Prostate gland (tissue), 2 donors: ENCODE measurements around the gene PRAMEF2.
"Not testable (repeated sequence)": the region's sequence is repeated elsewhere in the genome, so short reads cannot be mapped to it uniquely, and the experiment has no call there.

Experiments
- CTCF ChIP-seq, 4 experiments: fragments of 200-600 bp in 2 of 4; fragments of 450-650 bp in 2 of 4; sonication (generic) in 2 of 4; IDR thresholded peaks; 1 replicate in 3 of 4; 2 replicates in 1 of 4; pipeline ENCODE4 v1.5.1; 2016 to 2019; ENCODE audit warnings: antibody characterized with exemption in 4 of 4, mild to moderate bottlenecking in 2 of 4, moderate library complexity in 2 of 4
- POLR2AphosphoS5 ChIP-seq: sonication (generic); formaldehyde crosslinking; IDR thresholded peaks from one replicate; pipeline ENCODE4 v1.6.1; 2017; ENCODE audit warnings: antibody characterized with exemption

- not testable (repeated sequence) for TF ChIP-seq CTCF (IDR thresholded peaks at IDR 0.05); POLR2AphosphoS5
Measured at GRCh38 chr1:12898170-12898569, 41.3 kb downstream of the PRAMEF2 start, which contains the start of gene PRAMEF10.
